ENCODE results near the gene FAM53B.

FAM53B gene

DNA sequence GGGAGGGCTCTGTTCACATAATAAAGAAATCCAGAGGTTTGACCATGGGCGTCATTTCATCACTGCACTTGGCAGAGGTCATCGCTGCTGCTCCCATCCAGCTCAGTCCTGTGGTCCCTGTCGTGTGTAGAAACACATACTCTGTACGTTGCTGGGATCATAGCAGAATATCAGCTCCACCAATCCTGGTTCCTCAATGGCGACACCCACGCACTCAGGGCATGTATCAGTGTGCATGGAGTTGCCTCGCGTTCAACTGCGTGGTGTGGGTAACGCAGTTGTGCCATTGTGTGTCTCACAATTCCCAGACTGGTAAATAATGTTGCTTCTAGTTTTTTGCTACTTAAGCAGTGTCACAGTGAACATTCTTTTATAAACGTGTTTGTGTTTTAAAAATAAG, 171.4 kb downstream of the FAM53B start:
- ATAC-seq: no peak
- TF ChIP-seq PATZ1 (CRISPR knock-in tag; IDR thresholded peaks at IDR 0.05; ENCODE audit: borderline replicate concordance): no peak
- TF ChIP-seq CSRNP3 (CRISPR knock-in tag; IDR thresholded peaks at IDR 0.05): no peak
- no peak for TF ChIP-seq BACH2 (CRISPR knock-in tag; IDR thresholded peaks at IDR 0.05; ENCODE audit: borderline replicate concordance)
- no peak for TF ChIP-seq TSHZ2 (CRISPR knock-in tag; IDR thresholded peaks at IDR 0.05)
- TF ChIP-seq RARB (CRISPR knock-in tag; IDR thresholded peaks at IDR 0.05): no peak
- TF ChIP-seq ESRRG (CRISPR knock-in tag; IDR thresholded peaks at IDR 0.05): no peak
- TF ChIP-seq GLIS3 (CRISPR knock-in tag; IDR thresholded peaks at IDR 0.05): no peak
- TF ChIP-seq ZFP30 (CRISPR knock-in tag; IDR thresholded peaks at IDR 0.05): no peak
- TF ChIP-seq TCF4 (CRISPR knock-in tag; IDR thresholded peaks at IDR 0.05; ENCODE audit: borderline replicate concordance): no peak
- TF ChIP-seq ZC3H10 (CRISPR knock-in tag; IDR thresholded peaks at IDR 0.05): no peak
- no peak for TF ChIP-seq ISL1 (CRISPR knock-in tag; IDR thresholded peaks at IDR 0.05)
- no peak for TF ChIP-seq POU6F1 (CRISPR knock-in tag; IDR thresholded peaks at IDR 0.05; ENCODE audit: borderline replicate concordance, low read depth)

DNA sequence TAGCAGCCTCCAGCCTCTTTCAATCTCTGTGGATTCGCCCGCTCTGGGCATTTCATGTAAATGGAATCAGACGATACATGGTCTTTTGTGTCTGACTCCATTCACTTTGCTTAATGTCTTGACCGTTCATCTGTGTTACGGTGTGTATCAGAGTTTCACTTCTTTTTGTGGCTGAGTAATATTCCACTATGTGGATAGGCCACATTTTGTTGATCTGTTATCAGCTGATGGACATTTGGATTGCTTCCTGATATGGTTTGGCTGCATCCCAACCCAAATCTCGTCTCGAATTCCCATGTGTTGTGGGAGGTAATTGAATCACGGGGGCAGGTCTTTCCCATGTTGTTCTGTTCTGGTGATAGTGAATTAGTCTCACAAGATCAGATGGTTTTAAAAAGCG, 173.5 kb downstream of the FAM53B start:
- no peak for ATAC-seq
- TF ChIP-seq ZFP30 (CRISPR knock-in tag; IDR thresholded peaks at IDR 0.05) (no peak), GLIS3 (CRISPR knock-in tag; IDR thresholded peaks at IDR 0.05) (no peak), PATZ1 (CRISPR knock-in tag; IDR thresholded peaks at IDR 0.05; ENCODE audit: borderline replicate concordance) (no peak), PPARA (CRISPR knock-in tag; IDR thresholded peaks at IDR 0.05; ENCODE audit: borderline replicate concordance) (no peak), ZFP3 (CRISPR knock-in tag; IDR thresholded peaks at IDR 0.05) (no peak), RARB (CRISPR knock-in tag; IDR thresholded peaks at IDR 0.05) (no peak), CSRNP3 (CRISPR knock-in tag; IDR thresholded peaks at IDR 0.05) (no peak), ISL1 (CRISPR knock-in tag; IDR thresholded peaks at IDR 0.05) (no peak), TCF4 (CRISPR knock-in tag; IDR thresholded peaks at IDR 0.05; ENCODE audit: borderline replicate concordance) (no peak), ZC3H10 (CRISPR knock-in tag; IDR thresholded peaks at IDR 0.05) (no peak)

- no peak for ATAC-seq
- no peak for TF ChIP-seq ZC3H10 (CRISPR knock-in tag; IDR thresholded peaks at IDR 0.05)
These were observed 174.3 kb downstream of the FAM53B start for GRCh38 chr10:124569623-124570470.

All from SK-N-SH treated with all-trans-retinoic acid at 6 μM for 48 hours (cell line).